Effector memory CD4-positive, alpha-beta T cell (primary cell): ENCODE measurements around the gene NPIPA5.
"Not testable (repeated sequence)": the region's sequence is repeated elsewhere in the genome, so short reads cannot be mapped to it uniquely, and the experiment has no call there.

Experiments
- DNase-seq, 3 donors: peaks; one replicate each; pipeline ENCODE4 v3.0.0-alpha.2; 2020
- H3K27ac ChIP-seq: 2 replicates; pipeline ENCODE4 v1.7.0; 2013; ENCODE audit warnings: mild to moderate bottlenecking, low read length, moderate library complexity; ENCODE audit not compliant: insufficient read depth, poor library complexity, severe bottlenecking
- H3K27me3 ChIP-seq: replicated peaks from 2 replicates; pipeline ENCODE4 v1.7.0; 2013; ENCODE audit warnings: mild to moderate bottlenecking, low read length; ENCODE audit not compliant: insufficient read depth, control insufficient read depth, poor library complexity, severe bottlenecking
- H3K36me3 ChIP-seq: 2 replicates; pipeline ENCODE4 v1.7.0; 2013; ENCODE audit warnings: mild to moderate bottlenecking, low read length, moderate library complexity; ENCODE audit not compliant: control insufficient read depth, insufficient read depth
- H3K4me1 ChIP-seq: 2 replicates; pipeline ENCODE4 v1.7.0; 2013; ENCODE audit warnings: low read length, mild to moderate bottlenecking; ENCODE audit not compliant: control insufficient read depth, insufficient read depth, poor library complexity, severe bottlenecking
- H3K4me3 ChIP-seq: 2 replicates; pipeline ENCODE4 v1.7.0; 2013; ENCODE audit warnings: low read length, low read depth, mild to moderate bottlenecking; ENCODE audit not compliant: insufficient read depth, poor library complexity, severe bottlenecking
- H3K9me3 ChIP-seq: 2 replicates; pipeline ENCODE4 v1.7.0; 2013; ENCODE audit warnings: mild to moderate bottlenecking, low read length, moderate library complexity; ENCODE audit not compliant: control insufficient read depth

The NPIPA5 gene

GRCh38 chr16:15348721-15349120, 29.4 kb downstream of the NPIPA5 start:
- not testable (repeated sequence) for H3K9me3 ChIP-seq, H3K27me3 ChIP-seq, H3K36me3 ChIP-seq, DNase-seq, H3K4me1 ChIP-seq, H3K27ac ChIP-seq, H3K4me3 ChIP-seq

- H3K9me3 ChIP-seq, H3K27ac ChIP-seq, H3K4me3 ChIP-seq, H3K27me3 ChIP-seq, H3K36me3 ChIP-seq, DNase-seq, H3K4me1 ChIP-seq: not testable (repeated sequence)
Observed at GRCh38 chr16:15342337-15342736, 35.8 kb downstream of the NPIPA5 start.

GRCh38 chr16:15338986-15339385, 39.1 kb downstream of the NPIPA5 start:
- not testable (repeated sequence) for H3K27me3 ChIP-seq, H3K9me3 ChIP-seq, H3K4me1 ChIP-seq, DNase-seq, H3K4me3 ChIP-seq, H3K27ac ChIP-seq, H3K36me3 ChIP-seq

- H3K27ac ChIP-seq, H3K4me3 ChIP-seq, H3K9me3 ChIP-seq, H3K36me3 ChIP-seq, H3K27me3 ChIP-seq, H3K4me1 ChIP-seq, DNase-seq: not testable (repeated sequence)
Observed at GRCh38 chr16:15337974-15338605, 40.0 kb downstream of the NPIPA5 start.

- H3K36me3 ChIP-seq, DNase-seq, H3K4me1 ChIP-seq, H3K4me3 ChIP-seq, H3K27ac ChIP-seq, H3K27me3 ChIP-seq, H3K9me3 ChIP-seq: not testable (repeated sequence)
Observed at GRCh38 chr16:15335609-15336008, 42.5 kb downstream of the NPIPA5 start.

- not testable (repeated sequence) for DNase-seq, H3K4me3 ChIP-seq, H3K36me3 ChIP-seq, H3K27me3 ChIP-seq, H3K4me1 ChIP-seq, H3K27ac ChIP-seq, H3K9me3 ChIP-seq
Observed at GRCh38 chr16:15333969-15334368, 44.1 kb downstream of the NPIPA5 start.

- not testable (repeated sequence) for DNase-seq, H3K9me3 ChIP-seq, H3K36me3 ChIP-seq, H3K4me1 ChIP-seq, H3K27me3 ChIP-seq, H3K27ac ChIP-seq, H3K4me3 ChIP-seq
Observed at GRCh38 chr16:15330978-15331377, 47.1 kb downstream of the NPIPA5 start.

- not testable (repeated sequence) for H3K36me3 ChIP-seq, DNase-seq, H3K27ac ChIP-seq, H3K4me1 ChIP-seq, H3K9me3 ChIP-seq, H3K4me3 ChIP-seq, H3K27me3 ChIP-seq
Observed at GRCh38 chr16:15324954-15325353, 53.1 kb downstream of the NPIPA5 start.

- not testable (repeated sequence) for H3K9me3 ChIP-seq, H3K27me3 ChIP-seq, H3K4me3 ChIP-seq, H3K4me1 ChIP-seq, H3K27ac ChIP-seq, H3K36me3 ChIP-seq, DNase-seq
Observed at GRCh38 chr16:15323373-15323772, 54.7 kb downstream of the NPIPA5 start.

- not testable (repeated sequence) for H3K4me1 ChIP-seq, H3K4me3 ChIP-seq, H3K27ac ChIP-seq, H3K36me3 ChIP-seq, DNase-seq, H3K27me3 ChIP-seq, H3K9me3 ChIP-seq
Observed at GRCh38 chr16:15321221-15321620, 56.9 kb downstream of the NPIPA5 start.

- not testable (repeated sequence) for DNase-seq, H3K4me3 ChIP-seq, H3K36me3 ChIP-seq, H3K27ac ChIP-seq, H3K9me3 ChIP-seq, H3K27me3 ChIP-seq, H3K4me1 ChIP-seq
Observed at GRCh38 chr16:15314562-15314961, 63.5 kb downstream of the NPIPA5 start.
